ENCODE results near the gene CD3E.

DNA sequence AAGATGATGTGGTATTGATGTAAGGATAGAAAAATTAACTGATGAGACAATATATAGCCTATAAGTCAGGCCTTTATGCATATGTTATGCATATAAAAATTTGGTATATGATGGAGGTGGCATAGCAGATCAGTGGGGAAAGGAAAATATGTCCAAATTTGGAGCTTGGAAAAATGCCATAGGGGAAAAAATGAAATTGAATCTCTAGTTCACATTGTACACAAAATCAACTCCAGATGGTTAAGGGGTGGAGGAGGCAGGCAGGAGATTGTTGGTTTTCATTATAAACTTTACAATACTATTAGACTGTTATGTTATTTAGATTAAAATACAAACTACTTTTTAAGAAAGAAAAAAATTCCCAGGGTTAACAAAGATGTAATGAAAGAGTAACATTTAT is 15.1 kb upstream of the CD3E start:
- TF ChIP-seq POLR2AphosphoS5 (IDR thresholded peaks at IDR 0.05; ENCODE audit: borderline replicate concordance, low read depth, low read length), result no peak
- no peak for TF ChIP-seq EZH2 (IDR thresholded peaks at IDR 0.05)
- no peak for TF ChIP-seq FOXP2 (optimal IDR thresholded peaks at IDR 0.05; ENCODE audit: control extremely low read depth, extremely low read length, insufficient read depth)

Measured in SK-N-MC (cell line).